ENCODE data around the gene BLCAP.
"Not testable (repeated sequence)": the region's sequence is repeated elsewhere in the genome, so short reads cannot be mapped to it uniquely, and the experiment has no call there.

Gene BLCAP

GRCh38 chr20:37554721-37555298 is 27.1 kb upstream of the BLCAP start:
- H3K36me3 ChIP-seq (ENCODE audit: control insufficient read depth in 1 of 2, insufficient read depth in 2 of 2, low read length in 2 of 2); H3K4me1 ChIP-seq (ENCODE audit: control insufficient read depth in 1 of 2, insufficient read depth in 2 of 2, low read length in 2 of 2); H3K4me3 ChIP-seq (ENCODE audit: low read depth in 1 of 2, low read length in 2 of 2); H3K9me3 ChIP-seq (ENCODE audit: control insufficient read depth in 1 of 2, low read length in 2 of 2); H3K27me3 ChIP-seq (ENCODE audit: low read depth, low read length); H3K27ac ChIP-seq (ENCODE audit: low read length): not testable (repeated sequence)

- H3K36me3 ChIP-seq (ENCODE audit: control insufficient read depth in 1 of 2, insufficient read depth in 2 of 2, low read length in 2 of 2), result no peaks in the 10 kb centered on the region
- no peaks in the 10 kb centered on the region for H3K27me3 ChIP-seq (ENCODE audit: low read depth, low read length)
- H3K4me1 ChIP-seq (ENCODE audit: control insufficient read depth in 1 of 2, insufficient read depth in 2 of 2, low read length in 2 of 2), result no peaks in the 10 kb centered on the region
- no peak overlapping the region for H3K4me3 ChIP-seq (ENCODE audit: low read depth in 1 of 2, low read length in 2 of 2)
- no peak overlapping the region for H3K27ac ChIP-seq (ENCODE audit: low read length)
- no peaks in the 10 kb centered on the region for H3K9me3 ChIP-seq (ENCODE audit: control insufficient read depth in 1 of 2, low read length in 2 of 2)
These were observed 24.7 kb upstream of the BLCAP start for GRCh38 chr20:37552415-37552814.

DNA sequence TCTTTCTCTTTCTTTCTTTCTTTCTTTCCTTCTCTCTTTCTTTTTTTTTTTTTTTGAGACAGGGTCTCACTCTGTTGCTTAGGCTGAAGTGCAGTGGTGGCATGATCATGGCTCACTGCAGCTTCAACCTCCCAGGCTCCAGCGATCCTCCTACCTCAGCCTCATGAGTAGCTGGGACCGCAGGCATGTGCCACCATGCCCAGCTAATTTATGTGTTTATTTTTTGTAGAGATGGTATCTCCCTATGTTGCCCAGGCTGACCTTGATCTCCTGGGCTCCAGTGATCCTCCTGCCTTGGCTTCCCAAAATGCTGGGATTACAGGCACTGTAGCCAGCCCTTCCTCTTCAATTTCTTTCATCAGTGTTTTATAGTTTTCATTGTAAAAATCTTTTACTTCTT is 24.0 kb upstream of the BLCAP start:
- H3K4me1 ChIP-seq (ENCODE audit: control insufficient read depth in 1 of 2, insufficient read depth in 2 of 2, low read length in 2 of 2); H3K27me3 ChIP-seq (ENCODE audit: low read depth, low read length); H3K27ac ChIP-seq (ENCODE audit: low read length); H3K9me3 ChIP-seq (ENCODE audit: control insufficient read depth in 1 of 2, low read length in 2 of 2); H3K36me3 ChIP-seq (ENCODE audit: control insufficient read depth in 1 of 2, insufficient read depth in 2 of 2, low read length in 2 of 2); H3K4me3 ChIP-seq (ENCODE audit: low read depth in 1 of 2, low read length in 2 of 2): not testable (repeated sequence)

- not testable (repeated sequence) for H3K36me3 ChIP-seq (ENCODE audit: control insufficient read depth in 1 of 2, insufficient read depth in 2 of 2, low read length in 2 of 2); H3K4me1 ChIP-seq (ENCODE audit: control insufficient read depth in 1 of 2, insufficient read depth in 2 of 2, low read length in 2 of 2); H3K27me3 ChIP-seq (ENCODE audit: low read depth, low read length); H3K27ac ChIP-seq (ENCODE audit: low read length); H3K9me3 ChIP-seq (ENCODE audit: control insufficient read depth in 1 of 2, low read length in 2 of 2); H3K4me3 ChIP-seq (ENCODE audit: low read depth in 1 of 2, low read length in 2 of 2)
These were observed 22.6 kb upstream of the BLCAP start for GRCh38 chr20:37550101-37550920.

DNA sequence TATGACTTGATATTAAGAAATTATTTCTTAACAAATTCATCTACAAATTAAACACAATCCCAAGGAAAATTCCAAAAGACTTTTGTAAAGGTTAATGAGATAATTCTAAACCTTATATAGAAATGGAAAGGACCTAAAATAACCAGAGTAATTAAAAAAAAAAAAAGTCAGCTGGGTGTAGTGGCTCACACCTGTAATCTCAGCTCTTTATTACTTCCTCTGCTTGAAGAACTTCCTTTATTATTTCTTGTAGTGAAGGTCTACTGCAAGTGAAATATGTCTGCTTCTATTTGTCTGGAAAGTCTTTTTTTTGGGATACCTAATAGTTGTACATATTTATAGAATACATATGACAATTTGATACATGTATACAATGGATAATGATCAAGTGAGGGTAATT is 20.2 kb upstream of the BLCAP start:
- Histone ChIP-seq H3K4me1 (ENCODE audit: control insufficient read depth in 1 of 2, insufficient read depth in 2 of 2, low read length in 2 of 2) (no peaks in the 10 kb centered on the region), H3K36me3 (ENCODE audit: control insufficient read depth in 1 of 2, insufficient read depth in 2 of 2, low read length in 2 of 2) (no peaks in the 10 kb centered on the region), H3K27me3 (ENCODE audit: low read depth, low read length) (no peaks in the 10 kb centered on the region), H3K4me3 (ENCODE audit: low read depth in 1 of 2, low read length in 2 of 2) (no peak overlapping the region), H3K9me3 (ENCODE audit: control insufficient read depth in 1 of 2, low read length in 2 of 2) (no peaks in the 10 kb centered on the region), H3K27ac (ENCODE audit: low read length) (no peak overlapping the region)

DNA sequence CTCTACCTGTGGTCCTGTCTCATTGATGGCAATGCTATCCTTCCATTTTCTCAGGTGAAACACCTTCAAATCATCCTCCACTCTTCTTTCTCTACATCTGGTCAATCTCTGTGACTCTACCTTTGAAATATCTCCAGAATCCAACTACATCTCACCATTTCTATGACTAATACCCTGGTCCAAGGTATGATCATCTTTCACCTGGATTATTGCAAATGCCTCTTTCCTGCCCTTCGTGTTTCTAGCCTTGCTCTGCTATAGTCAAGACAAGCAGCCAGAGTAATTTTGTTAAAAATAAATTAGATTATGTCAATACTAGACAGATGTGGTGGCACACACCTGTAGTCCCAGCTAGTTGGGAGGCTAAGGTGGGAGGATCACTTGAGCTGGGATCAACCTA is 17.8 kb upstream of the BLCAP start:
- H3K36me3 ChIP-seq (ENCODE audit: control insufficient read depth in 1 of 2, insufficient read depth in 2 of 2, low read length in 2 of 2), result no peaks in the 10 kb centered on the region
- H3K27ac ChIP-seq (ENCODE audit: low read length), result no peak overlapping the region
- H3K9me3 ChIP-seq (ENCODE audit: control insufficient read depth in 1 of 2, low read length in 2 of 2), result no peaks in the 10 kb centered on the region
- no peaks in the 10 kb centered on the region for H3K4me1 ChIP-seq (ENCODE audit: control insufficient read depth in 1 of 2, insufficient read depth in 2 of 2, low read length in 2 of 2)
- H3K4me3 ChIP-seq (ENCODE audit: low read depth in 1 of 2, low read length in 2 of 2), result no peak overlapping the region
- H3K27me3 ChIP-seq (ENCODE audit: low read depth, low read length), result no peaks in the 10 kb centered on the region

DNA sequence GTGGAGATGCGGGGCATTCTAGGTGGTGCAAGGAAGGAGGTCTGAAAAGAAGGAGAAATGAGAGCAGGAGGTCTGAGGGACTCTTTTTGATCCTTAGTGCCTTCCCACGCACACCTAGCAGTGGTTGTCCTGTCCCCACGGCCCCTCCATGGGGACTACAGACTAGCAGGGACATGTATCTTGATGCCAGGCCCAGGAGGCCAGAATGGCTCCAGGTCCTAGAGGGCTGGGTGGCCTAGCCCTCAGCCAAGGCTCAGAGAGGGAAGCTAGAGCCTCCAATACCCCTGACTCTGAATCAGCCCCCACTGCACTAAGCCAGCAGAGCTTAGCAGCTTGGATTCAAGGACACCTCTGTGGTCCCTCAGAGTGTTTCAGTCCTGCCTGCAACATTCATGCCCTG is 16.7 kb upstream of the BLCAP start:
- Histone ChIP-seq H3K9me3 (ENCODE audit: control insufficient read depth in 1 of 2, low read length in 2 of 2) (no peaks in the 10 kb centered on the region), H3K27ac (ENCODE audit: low read length) (no peak overlapping the region), H3K36me3 (ENCODE audit: control insufficient read depth in 1 of 2, insufficient read depth in 2 of 2, low read length in 2 of 2) (no peaks in the 10 kb centered on the region), H3K27me3 (ENCODE audit: low read depth, low read length) (no peaks in the 10 kb centered on the region), H3K4me3 (ENCODE audit: low read depth in 1 of 2, low read length in 2 of 2) (no peak overlapping the region), H3K4me1 (ENCODE audit: control insufficient read depth in 1 of 2, insufficient read depth in 2 of 2, low read length in 2 of 2) (no peaks in the 10 kb centered on the region)

GRCh38 chr20:37543828-37544227 is 16.2 kb upstream of the BLCAP start:
- H3K27me3 ChIP-seq (ENCODE audit: low read depth, low read length), result no peaks in the 10 kb centered on the region
- H3K9me3 ChIP-seq (ENCODE audit: control insufficient read depth in 1 of 2, low read length in 2 of 2), result no peaks in the 10 kb centered on the region

DNA sequence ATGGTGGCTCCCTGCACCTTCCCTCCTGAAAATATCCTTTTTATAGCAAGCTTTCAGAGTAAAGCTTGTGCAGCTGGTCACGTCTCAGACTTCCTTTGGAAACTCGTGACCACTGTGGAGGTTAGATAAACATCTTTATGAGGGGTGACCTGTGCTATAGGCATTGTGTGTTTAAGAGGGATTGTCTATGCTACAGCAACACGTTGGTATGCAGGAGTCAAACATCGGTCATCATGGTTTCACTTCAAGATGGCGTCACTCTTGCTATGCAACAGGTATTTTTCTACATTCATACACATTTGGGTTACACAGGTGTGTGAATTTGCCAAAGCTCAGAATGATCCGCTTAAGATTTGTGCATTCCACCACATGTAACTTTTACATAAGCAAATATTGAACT is 14.6 kb upstream of the BLCAP start:
- H3K4me3 ChIP-seq (ENCODE audit: low read depth in 1 of 2, low read length in 2 of 2), result no peak overlapping the region
- H3K27ac ChIP-seq (ENCODE audit: low read length), result no peak overlapping the region

More at GRCh38 chr20:37543828-37544227, 16.2 kb upstream of the BLCAP start:
- H3K4me1 ChIP-seq (ENCODE audit: control insufficient read depth in 1 of 2, insufficient read depth in 2 of 2, low read length in 2 of 2), result no peaks in the 10 kb centered on the region
- H3K36me3 ChIP-seq (ENCODE audit: control insufficient read depth in 1 of 2, insufficient read depth in 2 of 2, low read length in 2 of 2), result no peaks in the 10 kb centered on the region
- H3K27ac ChIP-seq (ENCODE audit: low read length), result no peak overlapping the region
- no peak overlapping the region for H3K4me3 ChIP-seq (ENCODE audit: low read depth in 1 of 2, low read length in 2 of 2)

DNA sequence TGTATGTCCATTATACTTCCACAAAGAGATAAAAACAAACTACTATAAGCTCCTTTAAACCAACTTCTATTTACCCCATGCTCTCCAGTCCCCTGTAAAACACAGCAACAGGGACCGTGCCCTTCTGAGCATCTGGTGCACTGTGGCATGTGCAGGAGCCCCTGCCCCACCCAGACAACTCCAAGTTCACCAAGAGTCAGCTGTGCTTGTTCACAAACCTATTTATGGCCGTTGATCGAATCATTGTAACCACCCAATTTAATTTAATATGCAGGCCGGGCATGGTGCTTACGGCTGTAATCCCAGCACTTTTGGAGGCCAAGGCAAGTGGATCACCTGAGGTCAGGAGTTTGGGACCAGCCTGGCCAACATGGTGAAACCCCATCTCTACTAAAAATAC is 13.7 kb upstream of the BLCAP start:
- Histone ChIP-seq H3K27me3 (ENCODE audit: low read depth, low read length) (no peaks in the 10 kb centered on the region), H3K36me3 (ENCODE audit: control insufficient read depth in 1 of 2, insufficient read depth in 2 of 2, low read length in 2 of 2) (no peaks in the 10 kb centered on the region), H3K9me3 (ENCODE audit: control insufficient read depth in 1 of 2, low read length in 2 of 2) (no peaks in the 10 kb centered on the region), H3K4me1 (ENCODE audit: control insufficient read depth in 1 of 2, insufficient read depth in 2 of 2, low read length in 2 of 2) (no peaks in the 10 kb centered on the region), H3K4me3 (ENCODE audit: low read depth in 1 of 2, low read length in 2 of 2) (no peak overlapping the region), H3K27ac (ENCODE audit: low read length) (no peak overlapping the region)

More for the DNA sequence above, 14.6 kb upstream of the BLCAP start:
- Histone ChIP-seq H3K27me3 (ENCODE audit: low read depth, low read length) (no peaks in the 10 kb centered on the region), H3K36me3 (ENCODE audit: control insufficient read depth in 1 of 2, insufficient read depth in 2 of 2, low read length in 2 of 2) (no peaks in the 10 kb centered on the region), H3K4me1 (ENCODE audit: control insufficient read depth in 1 of 2, insufficient read depth in 2 of 2, low read length in 2 of 2) (no peaks in the 10 kb centered on the region), H3K9me3 (ENCODE audit: control insufficient read depth in 1 of 2, low read length in 2 of 2) (no peaks in the 10 kb centered on the region)

GRCh38 chr20:37540838-37541237 is 13.2 kb upstream of the BLCAP start:
- not testable (repeated sequence) for H3K36me3 ChIP-seq (ENCODE audit: control insufficient read depth in 1 of 2, insufficient read depth in 2 of 2, low read length in 2 of 2); H3K4me1 ChIP-seq (ENCODE audit: control insufficient read depth in 1 of 2, insufficient read depth in 2 of 2, low read length in 2 of 2); H3K27ac ChIP-seq (ENCODE audit: low read length); H3K9me3 ChIP-seq (ENCODE audit: control insufficient read depth in 1 of 2, low read length in 2 of 2); H3K27me3 ChIP-seq (ENCODE audit: low read depth, low read length); H3K4me3 ChIP-seq (ENCODE audit: low read depth in 1 of 2, low read length in 2 of 2)

DNA sequence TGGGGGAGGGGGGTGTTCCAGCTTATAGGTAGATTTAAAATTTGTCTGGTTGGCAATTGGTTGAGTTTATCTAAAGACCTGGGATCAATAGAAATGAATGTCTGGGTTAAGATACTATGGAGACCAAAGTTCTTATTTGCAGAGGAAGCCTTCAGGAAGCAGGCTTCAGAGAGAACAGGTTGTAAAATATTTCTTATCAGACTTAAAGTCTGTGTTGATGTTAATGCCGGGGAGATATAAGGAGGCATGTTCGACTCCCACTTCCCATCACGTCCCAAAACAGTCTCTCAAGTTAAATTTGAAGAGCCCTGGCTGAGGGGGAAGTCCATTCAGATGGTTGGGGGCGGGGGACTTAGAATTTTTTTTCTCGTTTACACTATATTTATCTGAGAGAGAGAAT is 12.3 kb upstream of the BLCAP start:
- H3K9me3 ChIP-seq (ENCODE audit: control insufficient read depth in 1 of 2, low read length in 2 of 2), result no peaks in the 10 kb centered on the region
- H3K36me3 ChIP-seq (ENCODE audit: control insufficient read depth in 1 of 2, insufficient read depth in 2 of 2, low read length in 2 of 2), result no peaks in the 10 kb centered on the region
- no peak overlapping the region for H3K27ac ChIP-seq (ENCODE audit: low read length)
- H3K4me3 ChIP-seq (ENCODE audit: low read depth in 1 of 2, low read length in 2 of 2), result no peak overlapping the region
- no peaks in the 10 kb centered on the region for H3K4me1 ChIP-seq (ENCODE audit: control insufficient read depth in 1 of 2, insufficient read depth in 2 of 2, low read length in 2 of 2)
- H3K27me3 ChIP-seq (ENCODE audit: low read depth, low read length), result no peaks in the 10 kb centered on the region

Data from muscle layer of duodenum (tissue), 2 donors.